Lower leg skin (tissue), 3 donors: ENCODE measurements around the gene ACAD10.

Source experiments
- CTCF ChIP-seq, 3 donors: fragments of 450-650 bp; IDR thresholded peaks; one replicate each; pipeline ENCODE4 v1.5.1; 2016; ENCODE audit warnings: antibody characterized with exemption in 3 of 3, mild to moderate bottlenecking in 3 of 3, moderate library complexity in 2 of 3
- POLR2A ChIP-seq, 2 donors: fragments of 450-650 bp; IDR thresholded peaks; one replicate each; pipeline ENCODE4 v1.6.1; 2016 to 2017; ENCODE audit warnings: antibody characterized with exemption in 2 of 2, mild to moderate bottlenecking in 1 of 2, moderate library complexity in 1 of 2

- no peak for TF ChIP-seq POLR2A (IDR thresholded peaks at IDR 0.05)
- TF ChIP-seq CTCF (IDR thresholded peaks at IDR 0.05): no peak
Observed at GRCh38 chr12:111783046-111783445, 97.2 kb downstream of the ACAD10 start.
